Tibial nerve (tissue), 4 donors: ENCODE results near the gene APBA1.

Source experiments
- EP300 ChIP-seq, 2 donors: sonication (generic); formaldehyde crosslinking; IDR thresholded peaks; one replicate each; pipeline ENCODE4 v1.6.1; 2017; ENCODE audit warnings: antibody characterized with exemption in 2 of 2, mild to moderate bottlenecking in 1 of 2
- POLR2A ChIP-seq, 2 donors: fragments of 450-650 bp; IDR thresholded peaks; one replicate each; pipeline ENCODE4 v1.6.1; 2017; ENCODE audit warnings: antibody characterized with exemption in 2 of 2, mild to moderate bottlenecking in 2 of 2, moderate library complexity in 2 of 2
- TF ChIP-seq, protein P1 (sequence below), 5 experiments: fragments of 200-600 bp in 3 of 5; fragments of 450-650 bp in 2 of 5; sonication (generic) in 3 of 5; IDR thresholded peaks; one replicate each; pipeline ENCODE4 v1.5.1; 2016 to 2019; ENCODE audit warnings: antibody characterized with exemption in 5 of 5, mild to moderate bottlenecking in 3 of 5, moderate library complexity in 2 of 5

DNA sequence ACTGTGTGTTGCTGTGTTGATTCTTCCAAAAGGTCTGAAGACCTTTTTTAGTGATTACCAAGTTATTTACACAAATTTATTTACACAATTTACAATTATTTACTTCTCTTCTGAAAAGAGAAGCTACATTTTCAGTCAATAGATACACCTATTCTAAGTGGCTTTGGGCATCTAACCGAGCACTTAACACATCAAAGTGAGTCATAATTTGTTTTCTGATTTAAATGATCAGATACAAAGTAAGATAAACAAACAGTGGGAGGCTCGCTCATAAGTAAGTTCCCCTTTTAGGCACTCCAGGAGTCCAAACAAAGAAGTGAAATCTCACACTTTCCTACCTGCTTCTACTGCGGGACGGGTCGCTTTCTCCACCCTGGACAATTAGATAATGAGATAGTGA is 90.2 kb downstream of the APBA1 start:
- TF ChIP-seq, protein P1, sequence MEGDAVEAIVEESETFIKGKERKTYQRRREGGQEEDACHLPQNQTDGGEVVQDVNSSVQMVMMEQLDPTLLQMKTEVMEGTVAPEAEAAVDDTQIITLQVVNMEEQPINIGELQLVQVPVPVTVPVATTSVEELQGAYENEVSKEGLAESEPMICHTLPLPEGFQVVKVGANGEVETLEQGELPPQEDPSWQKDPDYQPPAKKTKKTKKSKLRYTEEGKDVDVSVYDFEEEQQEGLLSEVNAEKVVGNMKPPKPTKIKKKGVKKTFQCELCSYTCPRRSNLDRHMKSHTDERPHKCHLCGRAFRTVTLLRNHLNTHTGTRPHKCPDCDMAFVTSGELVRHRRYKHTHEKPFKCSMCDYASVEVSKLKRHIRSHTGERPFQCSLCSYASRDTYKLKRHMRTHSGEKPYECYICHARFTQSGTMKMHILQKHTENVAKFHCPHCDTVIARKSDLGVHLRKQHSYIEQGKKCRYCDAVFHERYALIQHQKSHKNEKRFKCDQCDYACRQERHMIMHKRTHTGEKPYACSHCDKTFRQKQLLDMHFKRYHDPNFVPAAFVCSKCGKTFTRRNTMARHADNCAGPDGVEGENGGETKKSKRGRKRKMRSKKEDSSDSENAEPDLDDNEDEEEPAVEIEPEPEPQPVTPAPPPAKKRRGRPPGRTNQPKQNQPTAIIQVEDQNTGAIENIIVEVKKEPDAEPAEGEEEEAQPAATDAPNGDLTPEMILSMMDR (IDR thresholded peaks at IDR 0.05) = no peak
- TF ChIP-seq POLR2A (IDR thresholded peaks at IDR 0.05) = no peak
- no peak for TF ChIP-seq EP300 (IDR thresholded peaks at IDR 0.05)
